ENCODE results near the gene NF2. TPM values are rescaled to one million over a fixed set of nuclear protein-coding genes. Genes with fewer than 3 reads are reported as not detected.

Gene NF2
- polyA plus RNA-seq, 2 of the 4 experiments (the other 2 are of a cell fraction): 14.4 to 23.7 TPM

GRCh38 chr22:29673361-29674066, 70.1 kb downstream of the NF2 start:
- DNase-seq (ENCODE audit: low read depth in 1 of 2, low spot score in 1 of 2) (no peak), FAIRE-seq (no peak), ATAC-seq (no peak)
- no peak overlapping the region for H3K4me2 ChIP-seq
- no peaks in the 10 kb centered on the region for H3K4me1 ChIP-seq
- no peak overlapping the region for H3K27ac ChIP-seq
- WGBS (ENCODE audit: missing lambda C conversion rate): 96% methylated on average over 13 of the region's 14 CpGs
- TF ChIP-seq SREBF2 (IDR thresholded peaks at IDR 0.05) (no peak), ZFP36 (IDR thresholded peaks at IDR 0.05; ENCODE audit: borderline replicate concordance, partially characterized antibody) (no peak), KDM5A (IDR thresholded peaks at IDR 0.05) (no peak), POLR2AphosphoS2 (conservative IDR thresholded peaks at IDR 0.05; ENCODE audit: low read length) (no peak), GATA3 (IDR thresholded peaks at IDR 0.05; ENCODE audit: borderline replicate concordance) (no peak), JUN (IDR thresholded peaks at IDR 0.05) (no peak), ZNF302 (CRISPR knock-in tag; IDR thresholded peaks at IDR 0.05) (no peak), MYC (IDR thresholded peaks at IDR 0.05; ENCODE audit: borderline replicate concordance, low read length) (no peak), FOXS1 (CRISPR knock-in tag; IDR thresholded peaks at IDR 0.05) (no peak), RCOR1 (IDR thresholded peaks at IDR 0.05; ENCODE audit: low read depth, low read length) (no peak), BHLHE40 (IDR thresholded peaks at IDR 0.05; ENCODE audit: low read depth, low read length) (no peak), RNF2 (IDR thresholded peaks at IDR 0.05; ENCODE audit: borderline replicate concordance, low read depth) (no peak)
- TF ChIP-seq, protein P1, sequence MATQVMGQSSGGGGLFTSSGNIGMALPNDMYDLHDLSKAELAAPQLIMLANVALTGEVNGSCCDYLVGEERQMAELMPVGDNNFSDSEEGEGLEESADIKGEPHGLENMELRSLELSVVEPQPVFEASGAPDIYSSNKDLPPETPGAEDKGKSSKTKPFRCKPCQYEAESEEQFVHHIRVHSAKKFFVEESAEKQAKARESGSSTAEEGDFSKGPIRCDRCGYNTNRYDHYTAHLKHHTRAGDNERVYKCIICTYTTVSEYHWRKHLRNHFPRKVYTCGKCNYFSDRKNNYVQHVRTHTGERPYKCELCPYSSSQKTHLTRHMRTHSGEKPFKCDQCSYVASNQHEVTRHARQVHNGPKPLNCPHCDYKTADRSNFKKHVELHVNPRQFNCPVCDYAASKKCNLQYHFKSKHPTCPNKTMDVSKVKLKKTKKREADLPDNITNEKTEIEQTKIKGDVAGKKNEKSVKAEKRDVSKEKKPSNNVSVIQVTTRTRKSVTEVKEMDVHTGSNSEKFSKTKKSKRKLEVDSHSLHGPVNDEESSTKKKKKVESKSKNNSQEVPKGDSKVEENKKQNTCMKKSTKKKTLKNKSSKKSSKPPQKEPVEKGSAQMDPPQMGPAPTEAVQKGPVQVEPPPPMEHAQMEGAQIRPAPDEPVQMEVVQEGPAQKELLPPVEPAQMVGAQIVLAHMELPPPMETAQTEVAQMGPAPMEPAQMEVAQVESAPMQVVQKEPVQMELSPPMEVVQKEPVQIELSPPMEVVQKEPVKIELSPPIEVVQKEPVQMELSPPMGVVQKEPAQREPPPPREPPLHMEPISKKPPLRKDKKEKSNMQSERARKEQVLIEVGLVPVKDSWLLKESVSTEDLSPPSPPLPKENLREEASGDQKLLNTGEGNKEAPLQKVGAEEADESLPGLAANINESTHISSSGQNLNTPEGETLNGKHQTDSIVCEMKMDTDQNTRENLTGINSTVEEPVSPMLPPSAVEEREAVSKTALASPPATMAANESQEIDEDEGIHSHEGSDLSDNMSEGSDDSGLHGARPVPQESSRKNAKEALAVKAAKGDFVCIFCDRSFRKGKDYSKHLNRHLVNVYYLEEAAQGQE (IDR thresholded peaks at IDR 0.05): no peak
- H3K4me3 ChIP-seq: no peak overlapping the region
- CTCF ChIA-PET: interaction anchor here (1.1 kb wide), 2 partner anchors 14 to 415 kb away, joined by 3 to 6 read pairs; no protein-coding TSS in a partner anchor
- POLR2A ChIA-PET: no interaction called here
- H3K9me3 ChIP-seq: no peaks in the 10 kb centered on the region

DNA sequence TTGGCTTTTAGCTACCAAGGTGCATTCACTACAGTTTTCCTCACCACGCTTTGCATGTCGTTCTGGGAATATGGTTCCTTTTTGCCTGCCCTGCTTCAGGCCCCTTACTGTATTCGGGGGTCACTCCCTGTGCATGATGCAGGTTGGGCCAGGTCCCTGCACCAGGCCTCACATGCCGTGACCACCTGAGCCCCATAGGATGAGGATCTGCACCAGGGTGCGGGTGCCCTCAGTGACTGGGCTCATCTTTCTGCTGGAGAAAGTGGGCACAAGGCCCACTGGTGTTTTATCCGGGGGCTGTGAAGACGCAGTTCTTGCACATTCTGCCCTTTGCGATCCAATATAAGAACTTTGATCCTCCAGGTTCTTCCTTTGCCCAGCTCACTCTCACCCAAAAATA, 70.7 kb downstream of the NF2 start:
- no peak for FAIRE-seq
- TF ChIP-seq POLR2A (IDR thresholded peaks at IDR 0.05; ENCODE audit: low read length) (no peak), MAFK (IDR thresholded peaks at IDR 0.05; ENCODE audit: partially characterized antibody) (no peak), RARB (CRISPR knock-in tag; IDR thresholded peaks at IDR 0.05) (no peak), ATOH8 (CRISPR knock-in tag; IDR thresholded peaks at IDR 0.05; ENCODE audit: low read depth) (no peak), CEBPB (IDR thresholded peaks at IDR 0.05) (no peak), JUN (IDR thresholded peaks at IDR 0.05) (no peak), HES2 (IDR thresholded peaks at IDR 0.05) (no peak), RFX5 (IDR thresholded peaks at IDR 0.05) (no peak), JUNB (IDR thresholded peaks at IDR 0.05) (no peak), MAX (IDR thresholded peaks at IDR 0.05) (no peak), ZNF302 (CRISPR knock-in tag; IDR thresholded peaks at IDR 0.05) (no peak)
- H3K9me3 ChIP-seq: no peaks in the 10 kb centered on the region
- no peak for DNase-seq (ENCODE audit: low read depth in 1 of 2, low spot score in 1 of 2)
- WGBS (ENCODE audit: missing lambda C conversion rate): 96% methylated on average over 8 of the region's 8 CpGs
- ChIA-PET POLR2A (no interaction called here), CTCF (interaction anchor here (0.6 to 1.2 kb wide), 5 partner anchors 12 to 415 kb away, joined by 3 to 6 read pairs (median 4); no protein-coding TSS in a partner anchor)
- no peaks in the 10 kb centered on the region for H3K4me1 ChIP-seq
- ATAC-seq: no peak
- no peak overlapping the region for H3K4me2 ChIP-seq
- H3K4me3 ChIP-seq: no peak overlapping the region
- H3K27ac ChIP-seq: no peak overlapping the region

All from A549 (cell line).